GM21786 (cell line): ENCODE results near the gene FUCA1.
A peak's percentile ranks its signal among the peaks of the same experiment; 100 is the strongest.
"Not testable (repeated sequence)": the region's sequence is repeated elsewhere in the genome, so short reads cannot be mapped to it uniquely, and the experiment has no call there.

ENCODE experiments used
- ATAC-seq: cut with Tn5 transposase; IDR thresholded peaks from one replicate; pipeline ENCODE4 v1.9.1; 2021; ENCODE audit not compliant: unreplicated experiment

Gene FUCA1

GRCh38 chr1:23843644-23844043 is 24.4 kb downstream of the FUCA1 start:
- no peak for ATAC-seq

GRCh38 chr1:23838401-23838866 is 29.7 kb downstream of the FUCA1 start:
- ATAC-seq, result no peak

GRCh38 chr1:23837908-23838307 is 30.2 kb downstream of the FUCA1 start:
- ATAC-seq, result no peak

- no peak for ATAC-seq
Observed at GRCh38 chr1:23836037-23836436, 32.1 kb downstream of the FUCA1 start.

- not testable (repeated sequence) for ATAC-seq
Observed at GRCh38 chr1:23834156-23834555, 33.9 kb downstream of the FUCA1 start.

- ATAC-seq, result no peak
Observed at GRCh38 chr1:23827717-23828116, 40.4 kb downstream of the FUCA1 start.

GRCh38 chr1:23826590-23826989 is 41.5 kb downstream of the FUCA1 start:
- ATAC-seq, result not testable (repeated sequence)

GRCh38 chr1:23825762-23826522 is 42.1 kb downstream of the FUCA1 start:
- no peak for ATAC-seq

GRCh38 chr1:23825076-23825761 is 42.9 kb downstream of the FUCA1 start, which contains the start of gene HMGCL:
Gene HMGCL, minus strand, starts transcription at chr1:23825429. Its CDS starts 14 bp downstream, at chr1:23825415.
- peak; percentile 83 for ATAC-seq

GRCh38 chr1:23824711-23825075 is 43.4 kb downstream of the FUCA1 start:
- ATAC-seq, result no peak

- ATAC-seq, result no peak
Observed at GRCh38 chr1:23823767-23824166, 44.3 kb downstream of the FUCA1 start.

GRCh38 chr1:23817633-23818032 is 50.5 kb downstream of the FUCA1 start:
- ATAC-seq, result no peak

- no peak for ATAC-seq
Observed at GRCh38 chr1:23816906-23817305, 51.2 kb downstream of the FUCA1 start.

- ATAC-seq, result no peak
Observed at GRCh38 chr1:23816361-23816760, 51.7 kb downstream of the FUCA1 start.

GRCh38 chr1:23814016-23814415 is 54.1 kb downstream of the FUCA1 start:
- ATAC-seq, result no peak

- no peak for ATAC-seq
Observed at GRCh38 chr1:23810818-23811540, 57.1 kb downstream of the FUCA1 start.

- peak; percentile 79 for ATAC-seq
Observed at GRCh38 chr1:23809751-23810171, 58.3 kb downstream of the FUCA1 start.

- no peak for ATAC-seq
Observed at GRCh38 chr1:23807453-23807852, 60.6 kb downstream of the FUCA1 start.

- ATAC-seq, result no peak
Observed at GRCh38 chr1:23806280-23806679, 61.8 kb downstream of the FUCA1 start.

- no peak for ATAC-seq
Observed at GRCh38 chr1:23805025-23805424, 63.1 kb downstream of the FUCA1 start.

GRCh38 chr1:23804183-23804835 is 63.8 kb downstream of the FUCA1 start:
- no peak for ATAC-seq
